CD4-positive, alpha-beta T cell treated with Interleukin-17A for 4 hours (primary cell): ENCODE data around the gene TOM1L1.
A peak's percentile ranks its signal among the peaks of the same experiment; 100 is the strongest.

Source experiments
- DNase-seq: peaks from one replicate; pipeline ENCODE4 v3.0.0-alpha.2; 2020; ENCODE audit warnings: mixed read lengths

The TOM1L1 gene

GRCh38 chr17:54950116-54950515, 49.5 kb downstream of the TOM1L1 start:
- no peak for DNase-seq

- no peak for DNase-seq
Measured at GRCh38 chr17:54951286-54951685, 50.6 kb downstream of the TOM1L1 start.

- no peak for DNase-seq
Measured at GRCh38 chr17:54956791-54957190, 56.1 kb downstream of the TOM1L1 start.

DNA sequence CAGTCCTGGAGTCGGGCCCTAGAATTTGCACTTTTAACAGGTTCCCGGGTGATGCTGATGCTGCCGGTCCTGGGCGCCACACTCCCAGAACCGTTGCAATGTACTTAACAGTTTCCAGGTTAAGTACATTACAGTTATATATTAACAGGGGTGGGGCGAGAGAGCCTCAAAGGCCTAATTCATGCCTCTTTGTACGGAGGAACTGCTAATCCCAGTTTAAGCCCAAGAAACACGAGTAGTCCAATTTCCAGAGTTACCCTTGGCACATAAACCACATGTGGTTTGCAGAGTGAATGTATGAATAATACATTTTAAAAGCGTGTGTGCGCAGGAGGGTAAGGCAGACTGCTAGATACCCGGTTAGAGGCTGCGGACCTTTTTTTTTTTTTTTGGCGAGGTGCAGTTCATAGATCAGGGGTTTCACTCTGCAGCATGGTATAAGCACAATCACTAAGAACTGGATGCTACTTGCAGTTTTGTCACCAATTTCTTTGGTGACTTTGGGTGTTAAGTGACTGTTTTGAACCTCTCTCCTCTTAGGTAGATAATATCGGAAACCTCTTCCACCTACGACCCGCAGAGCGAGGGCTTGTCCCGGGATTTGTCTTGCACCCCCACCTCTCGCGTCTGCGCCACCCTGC, 67.1 kb downstream of the TOM1L1 start:
- no peak for DNase-seq

- peak; percentile 93 for DNase-seq
Measured at GRCh38 chr17:54968262-54968987, 67.8 kb downstream of the TOM1L1 start, which contains the start of the genes COX11 and STXBP4. TSS of gene COX11 (minus strand) at chr17:54968654. CDS start at chr17:54968646, 8 bp downstream. TSS of gene STXBP4 (plus strand) at chr17:54968765. CDS start at chr17:54986220, 17,455 bp downstream.

- no peak for DNase-seq
Measured at GRCh38 chr17:54968988-54969332, 68.3 kb downstream of the TOM1L1 start.

DNA sequence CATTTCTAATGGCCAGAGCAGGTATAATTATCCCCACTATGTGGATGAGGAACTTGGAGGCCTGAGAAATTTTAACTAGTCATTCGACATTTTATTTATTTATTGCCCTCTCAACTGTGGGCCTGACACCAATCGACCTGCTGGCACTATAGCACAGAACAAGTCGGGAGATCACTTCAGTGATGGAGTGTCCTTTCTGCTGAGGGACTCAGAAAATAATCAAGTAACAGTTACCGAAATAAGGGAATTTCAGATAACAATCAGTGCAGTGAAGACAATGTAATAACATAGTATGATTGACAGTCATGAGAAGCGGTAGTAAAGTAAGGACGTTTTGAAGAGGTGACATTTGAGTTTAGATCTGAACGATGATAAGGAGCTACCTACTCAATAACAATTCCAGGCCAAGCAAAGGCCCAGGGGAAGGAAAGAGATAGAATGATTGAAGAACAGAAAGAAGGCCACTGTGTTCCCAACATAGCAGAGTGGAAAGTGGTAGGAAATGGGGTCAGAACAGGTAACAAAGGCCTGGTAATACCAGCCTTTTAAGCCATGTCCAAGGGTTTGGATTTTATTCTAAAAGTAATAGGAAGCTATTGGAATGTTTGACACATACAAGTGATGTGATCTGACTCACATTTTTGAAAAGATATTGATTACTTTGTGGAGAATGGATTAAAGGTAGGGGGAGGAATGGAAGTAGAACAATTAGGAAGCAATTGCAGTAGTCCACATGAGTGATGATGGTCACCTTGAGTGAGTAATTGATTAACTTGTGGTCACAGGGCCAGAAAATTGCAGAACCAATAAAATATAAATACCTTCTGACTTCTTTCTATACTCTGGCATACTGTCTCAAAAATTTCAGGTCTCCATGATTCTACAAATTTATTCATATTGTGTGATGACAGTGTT, 69.3 kb downstream of the TOM1L1 start:
- DNase-seq: no peak

GRCh38 chr17:54971147-54971546, 70.5 kb downstream of the TOM1L1 start:
- DNase-seq: no peak

GRCh38 chr17:54971901-54972300, 71.2 kb downstream of the TOM1L1 start:
- no peak for DNase-seq

DNA sequence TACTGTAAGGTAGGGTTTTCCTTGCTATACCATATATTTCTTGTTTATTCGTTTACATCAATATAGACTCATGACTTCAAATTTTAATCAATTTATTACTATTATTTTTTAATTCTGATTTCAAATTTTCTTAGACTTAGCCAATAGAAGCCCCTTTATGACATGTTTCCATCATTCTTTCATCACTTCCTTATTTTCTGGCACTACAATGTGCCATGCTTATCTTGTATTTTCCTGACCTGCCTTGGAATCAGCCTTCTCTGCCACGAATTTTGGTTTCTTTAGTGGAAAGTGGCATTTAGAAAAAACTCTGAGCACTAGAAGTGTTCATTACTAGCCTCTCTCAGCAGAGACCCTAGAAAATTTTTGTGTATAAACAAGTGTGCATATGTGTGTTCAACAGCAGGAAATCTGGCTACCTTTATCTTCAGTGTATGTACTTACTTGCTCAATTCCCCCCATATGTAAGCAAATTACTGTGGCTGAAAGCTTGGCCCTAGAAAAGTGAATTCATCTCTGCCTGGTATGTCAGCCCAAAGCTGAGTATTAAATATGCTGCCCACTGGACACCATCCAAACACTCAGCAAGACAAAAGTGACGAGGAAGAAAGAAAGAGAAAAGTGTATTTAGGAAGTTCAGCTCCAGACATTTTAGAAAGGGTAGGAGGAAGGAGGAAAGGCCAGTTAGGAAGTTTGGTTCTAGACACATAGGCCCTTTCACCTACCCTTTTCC, 71.9 kb downstream of the TOM1L1 start:
- DNase-seq: no peak

DNA sequence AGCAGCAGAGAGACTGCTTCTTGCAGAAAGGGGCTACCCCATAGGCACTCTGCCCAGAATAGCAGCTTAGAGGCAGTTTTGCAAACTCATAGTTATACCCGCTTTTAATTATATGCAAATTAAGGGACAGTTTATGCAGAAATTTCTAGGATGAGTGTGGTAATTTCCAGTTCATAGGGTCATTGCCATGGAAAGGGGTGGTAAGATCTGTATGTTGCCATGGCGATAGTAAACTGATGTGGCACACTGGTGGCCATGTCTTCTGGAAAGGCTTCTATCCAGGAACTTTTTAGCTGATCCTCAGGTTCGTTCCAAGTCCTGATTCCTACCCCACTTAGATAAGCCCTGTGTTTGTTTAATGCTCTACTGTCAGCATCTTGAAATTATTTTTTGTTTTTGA, 74.1 kb downstream of the TOM1L1 start:
- DNase-seq: no peak

- DNase-seq: no peak
Measured at GRCh38 chr17:54976316-54976715, 75.7 kb downstream of the TOM1L1 start.

GRCh38 chr17:54977744-54978143, 77.1 kb downstream of the TOM1L1 start:
- DNase-seq: no peak

DNA sequence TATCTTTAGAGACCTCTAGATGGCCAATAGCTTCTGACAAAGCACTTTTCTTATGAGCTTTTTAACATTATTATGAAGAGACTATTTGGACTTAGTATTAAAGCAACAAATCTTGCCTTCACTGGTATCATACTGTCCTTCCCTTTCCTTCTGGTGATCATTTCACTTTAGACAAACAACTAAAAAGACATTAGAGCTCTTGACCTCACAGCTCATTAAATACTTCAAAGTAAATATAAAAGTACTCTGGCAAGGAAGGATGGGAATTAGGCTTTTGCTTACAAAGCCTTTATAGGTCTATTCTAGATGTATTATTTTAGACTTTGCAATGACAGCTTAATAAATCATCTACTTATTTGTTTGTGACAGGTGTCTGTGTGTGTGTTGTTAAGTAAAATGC, 79.0 kb downstream of the TOM1L1 start:
- no peak for DNase-seq

DNA sequence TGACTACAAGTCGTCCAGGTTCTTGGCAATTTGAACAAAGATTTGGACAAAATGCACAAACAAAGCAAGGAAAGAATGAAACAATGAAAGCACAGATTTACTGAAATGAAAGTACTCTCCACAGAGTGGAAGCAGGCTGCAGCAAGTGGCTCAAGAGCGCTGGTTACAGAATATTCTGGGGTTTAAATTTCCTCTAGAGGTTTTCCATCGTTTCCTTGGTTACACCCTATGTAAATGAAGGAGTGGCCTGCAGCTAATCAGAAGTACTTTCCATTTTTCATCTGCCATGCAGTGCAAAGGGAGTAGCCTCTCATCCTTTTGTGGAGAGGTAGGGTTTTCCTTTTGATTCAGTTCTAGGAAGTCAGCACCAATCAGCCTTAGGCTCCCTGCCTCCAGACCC, 79.7 kb downstream of the TOM1L1 start:
- no peak for DNase-seq

DNA sequence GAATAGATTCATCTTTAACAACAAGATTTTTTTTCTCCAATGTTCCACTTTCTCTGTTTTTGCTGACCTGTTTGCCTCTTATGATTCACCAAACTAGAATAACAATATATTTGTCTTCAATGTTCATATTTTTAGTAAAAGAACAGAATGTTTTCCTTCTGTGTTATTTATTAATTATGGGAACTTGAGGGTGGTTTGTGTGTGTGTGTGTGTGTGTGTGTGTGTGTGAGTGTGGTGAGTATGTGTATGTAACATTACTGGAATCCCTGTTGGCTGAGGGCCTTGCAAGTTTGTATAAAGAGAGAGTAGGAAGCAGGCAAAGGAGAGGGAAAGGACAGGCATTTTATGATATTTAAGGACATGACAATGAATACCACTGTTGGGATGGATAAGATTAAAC, 81.7 kb downstream of the TOM1L1 start:
- no peak for DNase-seq

DNA sequence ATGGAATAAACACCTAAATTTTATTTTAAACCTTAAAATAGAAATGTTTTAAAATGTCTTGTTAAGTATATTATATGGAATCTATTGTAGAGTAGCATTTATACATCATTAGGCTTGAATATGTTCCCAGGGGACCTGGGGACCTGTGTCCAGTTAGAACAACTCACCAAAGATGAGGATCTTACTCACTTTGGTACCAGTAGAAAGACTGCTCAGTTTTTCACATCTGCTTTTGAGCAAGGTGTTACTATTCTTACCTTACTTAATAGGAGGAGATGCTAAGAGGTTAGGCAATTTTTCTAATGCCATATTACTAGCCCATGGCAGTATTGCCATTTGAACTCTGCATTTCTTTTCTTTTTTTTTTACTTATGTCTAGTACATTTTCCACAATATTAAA, 82.6 kb downstream of the TOM1L1 start:
- DNase-seq: no peak

DNA sequence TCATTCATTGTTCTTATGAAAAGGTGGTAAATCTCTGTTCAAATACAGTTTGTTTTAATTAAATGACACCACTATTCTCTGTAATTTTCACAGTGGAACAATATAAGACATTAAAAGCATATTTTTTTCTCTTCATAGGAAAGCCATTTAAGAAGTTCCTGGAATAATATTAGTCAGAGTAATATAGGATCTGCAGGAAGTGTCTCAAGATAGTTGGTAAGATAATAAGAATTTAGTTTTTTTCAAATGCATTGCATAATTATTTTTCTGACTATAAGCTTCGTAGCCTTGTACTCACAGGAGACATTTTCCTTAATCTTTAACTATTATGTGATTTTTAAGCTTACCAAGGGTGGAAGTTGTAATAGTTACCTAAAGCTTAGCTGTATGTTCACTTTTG, 84.8 kb downstream of the TOM1L1 start:
- no peak for DNase-seq

GRCh38 chr17:54990118-54990517, 89.5 kb downstream of the TOM1L1 start:
- no peak for DNase-seq

DNA sequence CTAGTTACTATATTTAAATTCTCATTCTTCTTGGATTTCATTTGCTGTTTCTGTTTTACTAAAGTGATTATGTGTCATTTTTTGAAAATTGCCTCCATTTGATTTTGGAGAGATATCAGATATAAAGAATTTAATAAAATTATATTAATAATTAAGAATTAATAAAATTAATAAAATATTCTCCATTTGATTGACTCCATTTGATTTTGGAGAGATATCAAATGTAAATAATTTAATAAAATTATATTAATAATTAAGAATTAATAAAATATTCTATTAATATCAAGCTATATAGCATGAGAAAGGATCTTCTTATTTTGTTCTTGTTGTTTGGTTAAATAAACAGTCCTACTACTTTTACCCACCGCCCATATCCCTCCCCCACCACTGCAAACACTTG, 90.9 kb downstream of the TOM1L1 start:
- DNase-seq: no peak

GRCh38 chr17:54992797-54993639, 92.4 kb downstream of the TOM1L1 start:
- DNase-seq: peak; percentile 9

GRCh38 chr17:54996441-54996840, 95.8 kb downstream of the TOM1L1 start:
- no peak for DNase-seq
